Left renal cortex interstitium (tissue), 4 donors: ENCODE data around the gene BCAR1. TPM values are rescaled to one million over a fixed set of nuclear protein-coding genes. Genes with fewer than 3 reads are reported as not detected.
"Not testable (repeated sequence)": the region's sequence is repeated elsewhere in the genome, so short reads cannot be mapped to it uniquely, and the experiment has no call there.

Experiments
- DNase-seq, 4 donors: peaks; one replicate each; pipeline ENCODE4 v3.0.0-alpha.2; 2013; ENCODE audit warnings: low read depth in 4 of 4, low spot score in 2 of 4, missing footprints in 1 of 4
- polyA plus RNA-seq, 4 donors: library from polyadenylated mRNA; unstranded; fragments of 120-200 nt; gene quantifications; one replicate each; pipeline ENCODE4 v1.2.1, GENCODE V29; 2013; ENCODE audit not compliant: insufficient read length in 4 of 4

Gene BCAR1
- polyA plus RNA-seq, 4 donors, result 39.3 to 78.8 (median 64.1) TPM

- not testable (repeated sequence) for DNase-seq
Observed at GRCh38 chr16:75240633-75241032, 10.8 kb downstream of the BCAR1 start.

GRCh38 chr16:75239542-75240122 lies 11.8 kb downstream of the BCAR1 start:
- no peak for DNase-seq

GRCh38 chr16:75238853-75239541 lies 12.4 kb downstream of the BCAR1 start:
- no peak for DNase-seq

GRCh38 chr16:75238132-75238852 lies 13.1 kb downstream of the BCAR1 start:
- DNase-seq, result no peak

- no peak for DNase-seq
Observed at GRCh38 chr16:75237398-75238131, 13.9 kb downstream of the BCAR1 start.

GRCh38 chr16:75236736-75237397 lies 14.6 kb downstream of the BCAR1 start:
- no peak for DNase-seq

GRCh38 chr16:75236232-75236631 lies 15.2 kb downstream of the BCAR1 start:
- no peak for DNase-seq

GRCh38 chr16:75235721-75236193 lies 15.7 kb downstream of the BCAR1 start:
- no peak for DNase-seq

GRCh38 chr16:75234856-75235696 lies 16.3 kb downstream of the BCAR1 start:
- no peak for DNase-seq

- DNase-seq, result no peak
Observed at GRCh38 chr16:75233611-75233938, 17.8 kb downstream of the BCAR1 start.

- DNase-seq, result no peak
Observed at GRCh38 chr16:75231570-75231969, 19.9 kb downstream of the BCAR1 start.

- no peak for DNase-seq
Observed at GRCh38 chr16:75230471-75231110, 20.8 kb downstream of the BCAR1 start.

- DNase-seq, result no peak
Observed at GRCh38 chr16:75229172-75230031, 22.0 kb downstream of the BCAR1 start.

- no peak for DNase-seq
Observed at GRCh38 chr16:75228143-75228976, 23.1 kb downstream of the BCAR1 start.

GRCh38 chr16:75227361-75228142 lies 23.9 kb downstream of the BCAR1 start:
- DNase-seq, result no peak

GRCh38 chr16:75226550-75227360 lies 24.7 kb downstream of the BCAR1 start:
- DNase-seq, result no peak
